ENCODE data around the gene PON3. TPM values are rescaled to one million over a fixed set of nuclear protein-coding genes. Genes with fewer than 3 reads are reported as not detected.

The PON3 gene
- total RNA-seq, 2 donors from 2014 or later: not detected

DNA sequence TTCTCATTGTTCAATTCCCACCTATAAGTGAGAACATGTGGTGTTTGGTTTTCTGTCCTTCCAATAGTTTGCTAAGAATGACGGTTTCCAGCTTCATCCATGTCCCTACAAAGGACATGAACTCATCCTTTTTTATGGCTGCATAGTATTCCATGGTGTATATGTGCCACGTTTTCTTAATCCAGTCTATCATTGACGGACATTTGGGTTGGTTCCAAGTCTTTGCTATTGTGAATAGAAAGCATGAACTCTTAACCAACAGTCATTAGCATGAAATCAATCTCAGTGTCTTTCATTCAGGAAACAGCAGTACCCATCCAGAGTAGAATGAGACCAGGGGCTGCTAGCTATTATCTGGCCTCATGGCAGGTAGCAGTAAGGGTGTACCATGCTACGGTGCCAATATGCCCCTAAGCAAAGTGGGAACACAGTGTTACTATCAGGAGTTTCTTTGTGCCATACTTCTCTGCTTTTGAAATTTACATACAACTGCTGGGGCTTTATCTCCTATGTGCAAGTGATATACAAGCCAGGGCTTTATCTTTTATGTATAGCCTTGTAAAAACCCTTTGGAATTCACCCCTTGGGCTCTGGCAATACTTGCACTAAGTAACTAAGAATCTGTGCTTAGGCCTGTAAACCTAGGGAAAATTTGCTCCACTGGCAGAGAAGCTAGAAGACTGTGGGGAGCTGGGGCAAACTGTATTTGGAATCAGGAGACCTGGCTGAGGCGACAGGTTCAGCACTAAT, 33.2 kb upstream of the PON3 start:
- H3K36me3 Mint-ChIP-seq (ENCODE audit: low read depth): no peaks in the 10 kb centered on the region
- no peaks in the 10 kb centered on the region for H3K27me3 Mint-ChIP-seq
- DNase-seq: no peak
- no peaks in the 10 kb centered on the region for H3K9me3 ChIP-seq (ENCODE audit: control insufficient read depth, low read length, poor library complexity, severe bottlenecking)
- H3K4me3 Mint-ChIP-seq: no peak overlapping the region
- no peak overlapping the region for H3K27ac Mint-ChIP-seq
- no peak for ATAC-seq
- H3K4me1 Mint-ChIP-seq: peaks cover 7% of the 10 kb centered on the region

DNA sequence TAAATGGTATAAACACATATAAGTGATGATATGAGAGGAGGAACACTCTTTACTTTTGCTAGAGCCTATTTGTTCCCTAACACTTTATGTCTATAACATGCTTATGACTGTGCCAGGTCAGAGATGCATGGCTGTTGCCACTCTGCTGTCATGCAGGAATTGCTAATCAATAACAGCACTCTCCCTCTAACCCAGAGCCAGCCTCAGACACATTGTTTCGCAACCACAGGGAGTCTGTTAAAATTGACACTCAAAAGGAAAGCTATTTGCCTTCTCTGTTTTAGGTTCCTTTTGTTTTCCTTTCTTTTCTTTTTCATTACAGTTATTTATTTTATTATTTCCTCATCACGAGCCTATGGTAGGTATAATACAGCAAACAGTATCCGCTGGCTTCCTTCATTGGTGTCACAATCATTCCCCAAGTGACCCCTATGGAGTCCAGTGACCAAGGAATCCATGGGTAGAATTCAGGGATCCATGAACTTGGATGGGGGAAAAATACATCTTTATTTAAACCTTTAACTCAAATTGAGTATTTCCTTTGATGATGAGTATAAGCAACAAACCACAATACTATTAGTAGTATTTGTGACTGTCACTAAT, 31.8 kb upstream of the PON3 start:
- Mint-ChIP-seq H3K36me3 (ENCODE audit: low read depth) (no peaks in the 10 kb centered on the region), H3K27me3 (no peaks in the 10 kb centered on the region), H3K4me3 (no peak overlapping the region), H3K4me1 (no peaks in the 10 kb centered on the region), H3K27ac (no peak overlapping the region)
- no peaks in the 10 kb centered on the region for H3K9me3 ChIP-seq (ENCODE audit: control insufficient read depth, low read length, poor library complexity, severe bottlenecking)
- no peak for ATAC-seq
- no peak for DNase-seq

DNA sequence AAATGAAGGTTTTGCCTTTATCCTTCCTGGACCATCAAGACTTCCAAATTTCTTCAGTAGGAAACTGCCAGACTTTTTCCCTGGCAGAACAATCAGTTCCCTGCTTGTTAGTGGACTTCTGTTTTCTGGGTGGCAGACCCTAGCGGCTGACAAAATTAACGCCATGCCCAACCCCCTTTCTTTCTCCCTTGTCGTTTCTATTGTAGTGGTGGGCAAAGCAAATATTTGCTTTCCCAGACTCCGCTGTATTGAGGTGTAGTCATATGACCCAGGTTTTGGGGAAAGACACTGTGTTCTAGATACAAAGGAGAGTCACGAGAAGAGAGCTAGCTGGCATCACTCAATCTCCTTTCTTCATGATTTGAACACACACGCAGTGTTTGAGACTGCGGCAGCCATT, 31.0 kb upstream of the PON3 start:
- H3K9me3 ChIP-seq (ENCODE audit: control insufficient read depth, low read length, poor library complexity, severe bottlenecking): no peaks in the 10 kb centered on the region
- Mint-ChIP-seq H3K27ac (no peak overlapping the region), H3K27me3 (no peaks in the 10 kb centered on the region), H3K36me3 (ENCODE audit: low read depth) (no peaks in the 10 kb centered on the region), H3K4me3 (no peak overlapping the region), H3K4me1 (no peaks in the 10 kb centered on the region)
- ATAC-seq (no peak), DNase-seq (no peak)

DNA sequence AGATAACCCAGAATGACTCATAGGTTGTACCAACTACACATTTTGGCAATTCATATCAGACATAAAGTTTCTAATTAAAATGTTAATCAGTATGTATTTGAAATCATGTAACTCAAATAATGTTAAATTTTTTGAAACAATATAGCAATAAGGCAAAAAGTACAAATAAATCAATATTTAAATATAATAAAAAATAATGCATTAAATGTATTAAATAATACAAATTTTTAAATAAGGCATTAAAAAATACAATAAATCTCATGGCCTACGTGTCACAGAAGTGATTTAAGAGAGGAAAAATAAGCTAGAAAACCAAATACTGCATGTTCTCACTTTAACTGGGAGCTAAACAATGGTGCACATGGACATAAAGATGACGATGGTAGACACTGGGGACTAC, 29.5 kb upstream of the PON3 start:
- no peak overlapping the region for H3K4me3 Mint-ChIP-seq
- ATAC-seq (no peak), DNase-seq (no peak)
- no peaks in the 10 kb centered on the region for H3K27me3 Mint-ChIP-seq
- no peak overlapping the region for H3K27ac Mint-ChIP-seq
- peaks cover 3% of the 10 kb centered on the region for H3K4me1 Mint-ChIP-seq
- no peaks in the 10 kb centered on the region for H3K9me3 ChIP-seq (ENCODE audit: control insufficient read depth, low read length, poor library complexity, severe bottlenecking)
- no peaks in the 10 kb centered on the region for H3K36me3 Mint-ChIP-seq (ENCODE audit: low read depth)

DNA sequence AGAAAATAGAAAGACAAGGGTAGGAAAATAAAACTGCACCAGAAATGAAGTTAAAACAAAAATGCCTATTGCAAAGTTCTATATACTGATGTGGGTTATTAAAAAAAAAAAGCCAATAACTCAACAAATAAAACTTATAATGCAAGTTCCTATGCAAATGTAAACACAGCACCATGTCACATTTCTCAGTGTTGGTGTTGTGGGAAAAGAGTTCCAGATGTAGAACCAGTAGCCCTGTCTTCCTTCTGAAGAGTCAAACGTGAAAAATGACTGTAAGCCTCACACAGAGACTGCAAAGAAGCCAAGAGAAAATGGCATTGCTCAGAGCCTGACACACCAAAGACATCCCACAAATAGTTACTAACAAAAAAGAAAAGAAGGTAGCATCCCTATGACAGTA, 28.5 kb upstream of the PON3 start:
- no peaks in the 10 kb centered on the region for H3K36me3 Mint-ChIP-seq (ENCODE audit: low read depth)
- no peak overlapping the region for H3K27ac Mint-ChIP-seq
- H3K9me3 ChIP-seq (ENCODE audit: control insufficient read depth, low read length, poor library complexity, severe bottlenecking): no peaks in the 10 kb centered on the region
- H3K4me3 Mint-ChIP-seq: no peak overlapping the region
- H3K27me3 Mint-ChIP-seq: no peaks in the 10 kb centered on the region
- peaks cover 3% of the 10 kb centered on the region for H3K4me1 Mint-ChIP-seq
- DNase-seq: no peak
- no peak for ATAC-seq

DNA sequence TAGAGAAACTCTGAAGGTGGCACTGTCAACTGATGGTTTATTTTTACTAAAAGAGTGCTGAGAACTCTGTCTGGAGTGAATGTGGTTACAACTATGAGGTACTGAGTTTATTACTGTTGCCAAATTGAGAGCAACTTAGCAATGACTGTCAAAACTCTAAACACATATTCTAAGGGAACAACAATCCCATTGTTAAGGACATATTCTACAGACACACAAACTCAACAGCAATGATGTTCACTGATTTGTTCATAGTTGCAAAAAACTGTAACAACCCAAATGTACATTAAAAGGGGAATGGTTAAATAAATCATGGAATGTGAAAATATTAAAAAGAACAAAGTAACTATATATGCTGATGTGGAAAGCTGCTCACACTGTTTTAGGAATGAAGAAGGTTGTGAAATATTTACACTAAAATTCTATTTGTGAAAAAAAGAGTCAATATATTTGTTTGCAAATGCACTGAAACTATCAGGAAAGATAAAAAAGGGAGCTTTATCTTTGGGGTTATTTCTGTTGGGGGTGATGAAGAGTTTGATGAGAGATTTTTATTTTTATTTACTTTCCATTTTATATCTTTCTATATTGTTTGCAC, 25.8 kb upstream of the PON3 start:
- H3K27me3 Mint-ChIP-seq: no peaks in the 10 kb centered on the region
- no peak overlapping the region for H3K27ac Mint-ChIP-seq
- DNase-seq (no peak), ATAC-seq (no peak)
- H3K4me3 Mint-ChIP-seq: no peak overlapping the region
- H3K4me1 Mint-ChIP-seq: peaks cover 3% of the 10 kb centered on the region
- no peaks in the 10 kb centered on the region for H3K9me3 ChIP-seq (ENCODE audit: control insufficient read depth, low read length, poor library complexity, severe bottlenecking)
- H3K36me3 Mint-ChIP-seq (ENCODE audit: low read depth): no peaks in the 10 kb centered on the region

DNA sequence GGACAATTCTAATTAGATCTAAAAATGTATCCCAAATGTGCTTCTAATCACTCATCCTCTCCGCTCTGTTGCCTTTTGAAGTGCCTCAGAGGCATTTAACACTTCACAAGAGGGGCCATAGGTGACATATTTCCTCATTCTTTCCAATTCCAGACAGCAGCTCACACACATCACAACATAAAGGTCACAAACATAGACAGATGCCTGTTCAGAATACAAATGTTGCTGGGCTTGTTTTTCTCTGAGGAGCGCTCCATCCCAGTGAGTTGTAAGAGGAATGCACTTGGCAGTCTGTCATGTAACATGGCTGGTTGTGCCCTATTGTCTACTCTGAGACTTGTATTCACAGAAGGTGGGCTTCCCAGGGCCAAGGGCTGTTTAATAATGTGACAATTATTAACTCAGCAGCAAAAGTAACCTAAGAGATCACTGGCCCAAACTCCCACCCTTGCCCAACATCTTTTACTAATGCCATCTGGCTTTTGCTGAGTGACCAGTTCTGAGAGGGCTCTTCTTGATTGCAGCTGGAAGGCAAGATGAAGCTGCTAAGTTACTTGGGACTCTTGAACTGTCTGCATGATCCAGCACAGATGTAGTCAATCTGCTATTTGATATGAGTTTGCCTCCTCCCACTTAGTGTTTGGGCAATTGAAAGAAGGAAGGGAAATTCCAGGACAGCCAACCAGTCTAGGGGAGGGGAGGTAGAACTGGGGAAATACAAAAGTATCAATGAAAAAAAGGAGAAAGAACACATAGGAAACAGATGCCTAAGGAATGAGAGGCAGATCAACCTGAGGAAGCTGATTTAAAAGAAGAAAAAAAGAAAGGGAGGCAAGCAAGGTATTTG, 25.0 kb upstream of the PON3 start:
- no peak overlapping the region for H3K27ac Mint-ChIP-seq
- peaks cover 3% of the 10 kb centered on the region for H3K4me1 Mint-ChIP-seq
- no peaks in the 10 kb centered on the region for H3K27me3 Mint-ChIP-seq
- H3K4me3 Mint-ChIP-seq: no peak overlapping the region
- DNase-seq (no peak), ATAC-seq (no peak)
- H3K9me3 ChIP-seq (ENCODE audit: control insufficient read depth, low read length, poor library complexity, severe bottlenecking): no peaks in the 10 kb centered on the region
- no peaks in the 10 kb centered on the region for H3K36me3 Mint-ChIP-seq (ENCODE audit: low read depth)

DNA sequence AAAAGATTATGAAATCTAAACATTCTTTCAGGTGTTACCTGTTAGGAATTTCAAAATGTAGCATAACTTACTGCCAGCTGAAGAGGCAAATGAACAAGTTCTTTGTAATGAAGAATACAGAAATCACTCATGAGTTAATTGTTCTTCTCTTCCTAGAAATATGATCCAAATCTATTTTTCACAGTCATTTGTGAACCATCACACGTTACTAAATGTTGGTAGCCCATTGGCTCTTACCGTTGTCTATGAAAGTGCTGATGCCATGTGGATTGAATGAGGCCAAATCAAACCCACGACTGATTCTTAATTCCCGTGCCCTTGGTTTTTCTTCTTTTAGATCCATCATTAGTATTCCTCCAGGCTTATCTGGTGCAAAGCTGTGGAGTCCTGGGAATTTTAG, 15.9 kb upstream of the PON3 start:
- H3K27ac Mint-ChIP-seq: no peak overlapping the region
- H3K4me3 Mint-ChIP-seq: no peak overlapping the region
- DNase-seq (no peak), ATAC-seq (no peak)
- H3K27me3 Mint-ChIP-seq: no peaks in the 10 kb centered on the region
- H3K4me1 Mint-ChIP-seq: no peaks in the 10 kb centered on the region
- no peaks in the 10 kb centered on the region for H3K9me3 ChIP-seq (ENCODE audit: control insufficient read depth, low read length, poor library complexity, severe bottlenecking)
- no peaks in the 10 kb centered on the region for H3K36me3 Mint-ChIP-seq (ENCODE audit: low read depth)

DNA sequence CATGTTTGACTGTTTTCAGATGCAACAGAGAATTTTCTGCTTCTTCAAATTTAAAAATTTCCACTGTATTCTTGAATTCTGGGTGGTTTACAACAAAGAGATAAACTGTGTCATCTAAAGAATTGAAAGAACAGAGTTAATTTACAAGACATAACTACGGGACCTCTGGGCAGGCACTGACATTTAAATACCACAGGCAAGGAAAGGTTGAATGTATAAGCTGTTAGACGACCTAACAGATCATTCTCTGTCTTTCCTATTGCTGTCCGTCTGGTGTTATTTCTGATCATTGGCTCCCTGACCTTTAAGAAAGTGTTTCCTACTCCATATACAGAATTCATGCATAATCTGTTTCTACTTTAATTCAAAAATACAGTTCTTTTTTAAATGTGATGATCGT, 15.5 kb upstream of the PON3 start:
- Mint-ChIP-seq H3K36me3 (ENCODE audit: low read depth) (no peaks in the 10 kb centered on the region), H3K27ac (no peak overlapping the region), H3K4me3 (no peak overlapping the region), H3K27me3 (no peaks in the 10 kb centered on the region), H3K4me1 (no peaks in the 10 kb centered on the region)
- ATAC-seq (no peak), DNase-seq (no peak)
- no peaks in the 10 kb centered on the region for H3K9me3 ChIP-seq (ENCODE audit: control insufficient read depth, low read length, poor library complexity, severe bottlenecking)

DNA sequence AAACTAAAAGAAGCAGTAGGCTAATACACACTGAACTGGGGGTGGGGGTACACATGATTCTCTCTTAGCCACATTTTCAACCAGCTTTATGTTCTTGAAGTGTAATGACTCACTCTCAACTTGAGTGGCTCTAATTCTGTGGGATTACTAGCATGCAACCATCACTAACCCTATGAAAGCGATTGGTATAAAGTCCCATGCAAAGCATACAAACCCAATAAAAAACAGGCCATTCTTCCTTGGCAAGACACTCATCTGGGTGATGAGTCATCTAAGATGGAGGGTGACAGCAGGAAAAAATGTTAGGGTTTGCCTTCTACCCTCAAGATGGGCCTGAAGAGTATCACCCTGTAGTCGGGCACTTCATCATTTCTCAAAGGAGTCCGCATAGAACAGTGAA, 14.9 kb upstream of the PON3 start:
- no peaks in the 10 kb centered on the region for H3K36me3 Mint-ChIP-seq (ENCODE audit: low read depth)
- no peaks in the 10 kb centered on the region for H3K27me3 Mint-ChIP-seq
- H3K4me3 Mint-ChIP-seq: no peak overlapping the region
- no peaks in the 10 kb centered on the region for H3K4me1 Mint-ChIP-seq
- ATAC-seq (no peak), DNase-seq (no peak)
- no peaks in the 10 kb centered on the region for H3K9me3 ChIP-seq (ENCODE audit: control insufficient read depth, low read length, poor library complexity, severe bottlenecking)
- H3K27ac Mint-ChIP-seq: no peak overlapping the region

DNA sequence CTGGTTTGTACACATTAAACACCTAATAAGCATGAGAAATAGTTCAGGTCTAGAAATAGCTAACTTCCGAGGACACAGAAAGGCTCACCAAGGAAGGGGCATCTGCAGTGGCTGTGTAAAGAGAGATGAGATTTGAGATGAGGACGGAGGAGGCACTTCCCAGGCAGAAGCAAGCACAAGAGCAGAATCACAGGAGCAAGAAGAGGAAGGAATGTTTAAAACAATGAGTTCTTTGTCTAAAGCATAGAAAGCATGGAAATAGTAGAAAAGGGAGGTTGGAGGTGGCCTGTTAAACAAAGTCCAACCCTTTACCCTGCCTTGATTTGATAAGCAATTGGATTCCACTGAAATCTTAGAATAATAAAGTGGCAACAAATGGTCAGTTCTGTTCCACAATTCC, 11.6 kb upstream of the PON3 start:
- H3K4me1 Mint-ChIP-seq: no peaks in the 10 kb centered on the region
- no peak for ATAC-seq
- no peaks in the 10 kb centered on the region for H3K36me3 Mint-ChIP-seq (ENCODE audit: low read depth)
- H3K27ac Mint-ChIP-seq: no peak overlapping the region
- H3K9me3 ChIP-seq (ENCODE audit: control insufficient read depth, low read length, poor library complexity, severe bottlenecking): no peaks in the 10 kb centered on the region
- no peak overlapping the region for H3K4me3 Mint-ChIP-seq
- DNase-seq: no peak
- H3K27me3 Mint-ChIP-seq: no peaks in the 10 kb centered on the region

DNA sequence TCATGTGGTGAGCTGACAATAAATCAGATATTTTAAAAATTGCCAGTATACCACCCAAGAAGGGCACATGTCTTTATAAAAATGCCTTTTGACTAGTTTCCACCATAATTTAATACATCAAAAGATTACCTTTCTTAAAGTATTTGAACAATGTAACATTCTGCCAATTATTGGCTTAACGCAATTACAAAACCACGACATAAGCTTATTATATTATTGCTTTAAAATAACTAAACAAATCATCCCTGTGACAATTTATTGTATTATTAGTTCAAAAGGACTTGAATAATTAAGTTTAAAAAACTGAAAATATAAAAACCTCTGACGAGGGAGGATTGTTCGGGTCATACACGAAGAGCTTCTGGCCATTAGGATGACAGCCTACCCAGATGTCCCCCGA, 9.6 kb upstream of the PON3 start:
- H3K4me3 Mint-ChIP-seq: no peak overlapping the region
- no peak for ATAC-seq

DNA sequence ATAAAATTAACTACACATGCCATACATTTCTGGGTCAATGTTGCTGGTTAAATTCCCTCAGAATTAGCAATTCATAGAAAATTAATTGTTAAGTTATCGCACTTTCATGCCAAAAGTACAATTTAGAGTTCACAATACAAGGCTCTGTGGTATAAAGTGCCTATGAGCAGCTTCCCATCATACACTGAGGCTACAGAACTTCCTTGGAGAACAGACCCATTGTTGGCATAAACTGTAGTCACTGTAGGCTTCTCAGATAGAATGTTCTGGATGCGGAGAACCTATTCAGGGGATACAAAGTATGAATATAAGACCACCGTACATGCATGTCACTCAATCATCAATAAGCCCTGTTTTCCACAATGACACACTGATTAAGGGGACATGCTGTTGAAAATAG, 9.0 kb upstream of the PON3 start:
- Mint-ChIP-seq H3K36me3 (ENCODE audit: low read depth) (no peaks in the 10 kb centered on the region), H3K4me3 (no peak overlapping the region), H3K4me1 (no peaks in the 10 kb centered on the region), H3K27me3 (peaks cover 2% of the 10 kb centered on the region), H3K27ac (no peak overlapping the region)
- ATAC-seq: no peak
- DNase-seq: no peak
- H3K9me3 ChIP-seq (ENCODE audit: control insufficient read depth, low read length, poor library complexity, severe bottlenecking): no peaks in the 10 kb centered on the region

More for the DNA sequence above, 9.6 kb upstream of the PON3 start:
- H3K27ac Mint-ChIP-seq: no peak overlapping the region
- no peaks in the 10 kb centered on the region for H3K27me3 Mint-ChIP-seq
- no peak for DNase-seq
- H3K36me3 Mint-ChIP-seq (ENCODE audit: low read depth): no peaks in the 10 kb centered on the region
- no peaks in the 10 kb centered on the region for H3K4me1 Mint-ChIP-seq
- H3K9me3 ChIP-seq (ENCODE audit: control insufficient read depth, low read length, poor library complexity, severe bottlenecking): no peaks in the 10 kb centered on the region
